Stimulated activated CD8-positive, alpha-beta memory T cell treated with anti-CD3 and anti-CD28 coated beads, Interleukin-7, amount 100 ng/mL, for 48 hours (primary cell): ENCODE data around the gene PCIF1.
A peak's percentile ranks its signal among the peaks of the same experiment; 100 is the strongest.
"Not testable (repeated sequence)": the region's sequence is repeated elsewhere in the genome, so short reads cannot be mapped to it uniquely, and the experiment has no call there.

Experiments
- DNase-seq, 2 donors: peaks; one replicate each; pipeline ENCODE4 v3.0.0-alpha.2; 2020; ENCODE audit warnings: low read depth in 1 of 2; ENCODE audit errors: extremely low read depth in 1 of 2

PCIF1 gene

DNA sequence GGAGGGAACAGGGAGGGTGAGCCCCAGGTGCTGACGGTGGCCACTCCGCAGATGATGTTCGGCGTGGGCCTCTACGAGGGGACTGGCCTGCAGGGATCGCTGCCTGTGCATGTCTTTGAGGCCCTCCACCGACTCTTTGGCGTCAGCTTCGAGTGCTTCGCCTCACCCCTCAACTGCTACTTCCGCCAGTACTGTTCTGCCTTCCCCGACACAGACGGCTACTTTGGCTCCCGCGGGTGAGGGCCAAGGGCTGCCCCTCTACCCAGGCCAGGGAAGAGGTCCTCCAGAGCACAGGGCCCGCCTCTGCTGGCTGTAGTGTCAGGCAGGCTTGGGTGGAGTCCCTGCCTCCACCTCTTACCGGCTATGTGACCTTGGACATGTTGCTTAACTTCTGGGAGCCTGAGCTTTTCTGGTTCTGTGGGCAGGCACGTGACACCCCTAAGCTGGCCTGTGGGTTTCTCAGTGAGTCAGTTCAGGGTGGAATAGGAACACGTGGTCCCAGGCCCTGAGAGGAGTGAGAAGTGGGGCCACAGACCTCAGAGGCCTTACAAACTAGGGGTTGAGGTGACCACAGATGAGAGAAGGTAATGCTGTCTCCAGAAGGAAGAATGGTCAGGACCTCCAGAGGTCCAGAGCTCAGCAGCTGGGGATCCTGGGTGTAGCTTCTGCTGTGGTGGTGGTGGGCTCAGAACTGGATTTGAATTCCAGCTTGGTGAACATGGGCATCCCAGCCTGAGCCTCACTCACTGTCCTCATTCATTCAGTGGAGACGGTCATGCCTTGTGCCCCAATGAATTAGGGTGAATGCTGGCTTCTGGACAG lies 11.9 kb downstream of the PCIF1 start:
- peak; percentile 34 to 48 for DNase-seq

DNA sequence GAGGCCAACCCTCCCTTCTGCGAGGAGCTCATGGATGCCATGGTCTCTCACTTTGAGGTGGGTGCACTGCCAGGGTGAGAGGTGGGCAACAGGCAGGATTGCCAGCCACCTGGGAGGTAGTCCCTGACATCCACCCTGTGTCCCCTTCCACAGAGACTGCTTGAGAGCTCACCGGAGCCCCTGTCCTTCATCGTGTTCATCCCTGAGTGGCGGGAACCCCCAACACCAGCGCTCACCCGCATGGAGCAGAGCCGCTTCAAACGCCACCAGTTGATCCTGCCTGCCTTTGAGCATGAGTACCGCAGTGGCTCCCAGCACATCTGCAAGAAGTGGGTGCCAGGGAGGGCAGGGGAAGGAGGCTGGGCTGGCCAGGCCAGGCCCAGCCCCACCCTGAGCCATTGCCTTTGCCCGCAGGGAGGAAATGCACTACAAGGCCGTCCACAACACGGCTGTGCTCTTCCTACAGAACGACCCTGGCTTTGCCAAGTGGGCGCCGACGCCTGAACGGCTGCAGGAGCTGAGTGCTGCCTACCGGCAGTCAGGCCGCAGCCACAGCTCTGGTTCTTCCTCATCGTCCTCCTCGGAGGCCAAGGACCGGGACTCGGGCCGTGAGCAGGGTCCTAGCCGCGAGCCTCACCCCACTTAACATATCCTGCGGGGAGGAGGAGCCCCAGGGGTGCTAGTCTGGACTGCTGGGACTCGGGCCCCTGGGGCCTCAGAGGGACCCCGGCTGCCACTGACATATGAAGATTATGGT lies 12.8 kb downstream of the PCIF1 start:
- DNase-seq: no peak

DNA sequence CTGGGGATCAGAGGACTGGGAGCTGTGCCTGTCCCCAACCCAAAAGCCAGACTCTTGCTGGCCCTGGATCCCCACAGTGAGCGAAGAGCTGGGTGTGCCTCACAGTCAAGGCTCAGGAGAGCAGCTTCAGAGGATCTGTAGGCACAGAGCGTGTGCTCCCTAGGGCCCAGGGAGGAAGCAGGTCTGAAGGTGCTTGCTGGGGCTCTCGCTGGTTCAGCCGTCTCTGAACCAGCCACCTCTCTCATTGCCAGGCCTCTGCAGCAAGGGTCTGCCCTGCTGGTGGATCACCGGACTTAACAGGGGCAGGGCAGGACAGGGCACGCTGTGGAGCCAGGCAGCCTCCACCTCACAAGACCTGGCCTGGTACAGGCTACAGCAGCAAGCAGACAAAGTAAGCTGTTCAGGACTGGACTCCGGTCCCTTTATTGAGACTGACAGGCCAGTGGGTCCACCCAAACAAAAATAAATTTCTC lies 13.8 kb downstream of the PCIF1 start:
- no peak for DNase-seq

DNA sequence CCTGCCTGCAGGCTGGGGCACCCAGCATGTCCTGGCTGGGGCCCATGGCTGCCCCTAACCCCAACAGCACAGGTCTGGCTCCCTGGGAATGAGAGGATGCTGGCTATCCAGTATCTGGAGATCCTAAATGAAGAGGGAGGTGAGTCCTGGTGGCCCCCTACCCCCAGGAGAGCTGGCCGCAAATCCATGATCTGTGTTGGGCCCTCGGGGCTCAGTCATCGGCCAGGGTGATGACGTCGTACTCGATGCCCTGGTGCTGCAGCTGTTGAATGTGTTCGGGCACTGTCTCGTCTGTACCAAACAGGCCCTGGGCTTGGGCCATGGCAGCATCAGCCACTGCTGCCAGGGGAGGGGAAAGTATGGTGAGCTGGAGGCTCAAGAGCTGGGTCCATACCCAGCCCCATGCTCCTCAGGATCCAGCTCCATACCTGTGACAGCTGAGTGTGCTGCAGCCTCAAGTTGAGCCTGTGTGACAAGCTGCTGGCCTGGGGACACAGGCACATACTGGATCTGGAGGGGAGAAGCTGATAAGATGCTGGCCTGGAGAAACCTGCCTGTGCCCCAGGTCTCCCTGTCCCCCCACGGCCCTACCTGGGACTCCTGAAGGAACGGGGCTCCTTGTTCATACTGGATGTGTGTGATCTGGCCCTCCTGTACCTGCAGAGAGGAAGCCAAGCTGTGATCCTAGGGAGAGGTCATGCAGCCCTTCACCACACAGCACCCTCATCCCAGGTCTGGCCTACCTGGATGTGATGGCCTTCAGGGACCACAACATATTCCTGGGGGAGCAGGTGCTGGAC lies 14.5 kb downstream of the PCIF1 start:
- no peak for DNase-seq

DNA sequence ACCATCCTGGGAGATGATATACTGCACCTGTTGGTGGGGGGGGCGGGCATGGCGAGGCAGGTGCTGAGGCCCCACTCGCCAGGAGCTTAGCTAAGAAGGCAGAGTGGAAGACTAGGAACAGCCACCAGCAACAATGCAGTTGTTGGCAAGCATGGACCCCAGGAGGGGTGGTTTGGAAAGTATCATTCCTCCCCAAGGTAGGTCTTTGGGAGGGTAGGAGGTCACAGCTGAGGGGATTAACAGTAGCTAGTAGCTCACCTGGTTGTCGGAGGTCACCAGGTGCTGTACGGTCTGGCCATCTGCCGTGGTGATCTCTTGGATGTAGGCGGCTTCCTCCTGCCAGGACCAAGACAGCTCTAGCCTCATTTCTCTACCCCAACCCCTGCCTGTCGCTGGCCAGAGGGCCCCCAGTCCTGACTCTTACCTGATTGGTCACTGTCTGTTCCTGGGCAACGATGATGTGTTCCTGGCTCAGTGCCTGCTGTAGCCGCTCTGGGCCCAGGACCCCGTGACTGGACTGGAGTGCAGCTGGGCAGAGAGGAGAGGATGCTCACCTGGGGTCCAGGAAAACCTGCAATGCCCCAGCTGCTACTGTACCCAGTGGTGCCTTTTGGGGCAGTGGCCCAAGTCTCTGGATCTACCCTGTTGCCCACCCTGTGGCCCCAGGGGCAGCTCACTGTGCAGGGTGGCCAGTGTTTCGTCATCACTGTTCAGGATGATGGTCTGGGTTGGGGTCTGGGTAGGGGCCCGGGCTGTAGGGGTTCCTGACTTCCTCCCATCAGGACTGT lies 15.3 kb downstream of the PCIF1 start:
- DNase-seq: no peak

DNA sequence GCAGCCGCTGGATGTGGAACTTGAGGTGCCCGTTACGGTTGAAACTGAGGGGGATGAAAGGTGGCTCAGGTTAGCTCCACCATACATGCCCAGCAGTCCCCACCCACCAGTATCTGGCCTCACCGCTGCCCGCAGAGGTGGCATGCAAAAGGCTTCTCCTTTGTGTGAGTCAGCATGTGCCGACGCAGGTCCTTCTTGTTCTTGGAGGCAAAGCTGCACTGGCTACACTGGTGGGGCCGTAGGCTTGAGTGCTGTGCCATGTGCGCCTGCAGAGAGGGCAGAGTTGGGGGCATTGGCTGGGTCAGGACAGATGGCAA lies 15.8 kb downstream of the PCIF1 start:
- no peak for DNase-seq

DNA sequence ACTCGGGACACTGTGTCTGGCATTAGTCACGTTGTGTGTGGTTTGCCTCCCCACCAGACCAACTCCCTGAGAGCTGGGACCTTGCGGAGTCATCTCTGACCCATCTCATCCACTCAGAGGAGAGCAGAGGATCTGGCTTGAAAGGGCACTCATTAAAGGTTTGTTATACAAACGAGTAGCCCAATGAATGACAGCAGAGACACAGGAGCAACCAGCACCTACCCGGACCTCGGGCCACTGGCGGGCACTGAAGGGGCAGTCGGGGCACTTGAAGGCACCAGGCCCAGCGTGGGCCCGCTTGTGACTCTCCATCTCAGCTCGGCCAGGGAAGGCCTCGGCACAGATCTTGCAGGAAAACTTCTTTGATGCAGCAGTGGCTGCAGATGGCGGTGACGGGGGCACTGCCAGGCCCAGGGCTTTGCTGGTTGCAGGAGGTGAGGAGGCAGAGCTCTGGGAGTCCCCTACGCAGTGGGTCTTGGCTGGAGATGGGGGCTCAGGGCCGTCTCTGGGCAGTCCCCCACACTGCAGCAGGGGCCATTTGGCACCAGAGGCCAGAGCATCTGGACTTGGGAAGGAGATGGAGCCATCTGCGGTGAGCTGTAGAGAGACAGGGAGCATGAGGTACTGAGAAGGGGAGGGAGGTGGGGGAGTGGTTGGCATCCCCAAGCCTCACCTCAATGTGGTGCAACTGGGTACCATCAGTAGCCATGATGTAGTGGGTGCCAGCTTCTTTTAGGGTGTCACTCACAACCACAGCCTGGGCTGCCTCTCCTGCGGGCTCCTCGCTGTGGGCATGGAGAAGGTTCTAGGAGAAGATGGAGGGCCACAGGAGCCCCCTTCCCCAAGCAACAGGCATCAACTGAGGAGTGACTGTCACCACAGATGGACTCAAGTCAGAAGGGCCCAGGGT lies 17.7 kb downstream of the PCIF1 start:
- no peak for DNase-seq

DNA sequence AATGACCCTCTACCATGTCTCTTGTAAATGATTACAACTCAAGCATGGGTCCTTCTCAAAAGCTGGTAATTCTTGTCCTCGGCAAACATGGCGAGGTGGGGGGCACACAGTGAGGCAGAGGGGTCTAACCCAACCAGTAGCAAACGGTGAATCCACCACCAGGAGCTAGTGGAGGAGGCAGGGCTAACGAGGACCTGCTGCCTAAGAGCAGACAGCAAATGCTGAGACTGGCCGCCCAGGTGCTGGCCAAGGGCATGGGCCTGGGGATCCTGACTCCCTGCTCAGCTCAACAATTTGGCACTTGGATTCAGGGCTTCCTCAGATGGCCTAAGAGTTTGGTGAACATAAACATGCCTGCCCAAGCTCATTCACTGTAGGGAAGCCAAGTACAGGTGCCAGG lies 18.4 kb downstream of the PCIF1 start:
- no peak for DNase-seq

DNA sequence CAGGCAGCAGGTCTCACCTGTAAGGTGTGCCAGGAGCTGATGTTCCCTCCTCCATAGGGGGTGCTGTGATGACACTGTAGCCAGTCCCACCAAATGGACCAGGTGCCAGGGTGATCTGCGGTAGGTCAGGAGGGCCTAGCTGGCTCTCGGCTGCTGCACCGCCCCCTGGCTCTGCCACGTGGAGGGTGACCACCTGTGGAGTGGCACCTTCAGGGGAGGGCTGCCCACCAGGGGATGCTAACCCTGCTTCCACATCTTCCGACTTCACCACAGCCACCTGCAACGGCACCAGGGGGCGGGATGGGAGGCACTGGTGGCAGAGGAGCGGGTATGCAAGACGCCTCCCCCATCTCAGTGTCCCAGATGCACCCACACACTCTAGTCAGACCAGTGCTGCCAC lies 19.2 kb downstream of the PCIF1 start:
- no peak for DNase-seq

DNA sequence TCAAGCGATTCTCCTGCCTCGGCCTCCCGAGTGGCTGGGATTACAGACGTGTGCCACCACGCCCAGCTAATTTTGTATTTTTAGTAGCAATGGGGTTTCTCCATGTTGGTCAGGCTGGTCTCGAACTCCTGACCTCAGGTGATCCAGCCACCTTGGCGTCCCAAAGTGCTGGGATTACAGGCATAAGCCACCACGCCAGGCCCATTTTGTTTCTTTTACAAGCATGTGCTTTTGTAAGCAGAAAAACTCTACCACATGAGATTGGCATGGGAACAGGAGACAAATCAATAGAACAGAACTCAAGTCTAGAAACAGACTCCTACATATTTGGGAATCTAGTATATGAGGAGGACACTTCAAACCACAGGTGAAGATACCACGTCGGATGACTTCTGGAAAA lies 21.8 kb downstream of the PCIF1 start:
- not testable (repeated sequence) for DNase-seq

DNA sequence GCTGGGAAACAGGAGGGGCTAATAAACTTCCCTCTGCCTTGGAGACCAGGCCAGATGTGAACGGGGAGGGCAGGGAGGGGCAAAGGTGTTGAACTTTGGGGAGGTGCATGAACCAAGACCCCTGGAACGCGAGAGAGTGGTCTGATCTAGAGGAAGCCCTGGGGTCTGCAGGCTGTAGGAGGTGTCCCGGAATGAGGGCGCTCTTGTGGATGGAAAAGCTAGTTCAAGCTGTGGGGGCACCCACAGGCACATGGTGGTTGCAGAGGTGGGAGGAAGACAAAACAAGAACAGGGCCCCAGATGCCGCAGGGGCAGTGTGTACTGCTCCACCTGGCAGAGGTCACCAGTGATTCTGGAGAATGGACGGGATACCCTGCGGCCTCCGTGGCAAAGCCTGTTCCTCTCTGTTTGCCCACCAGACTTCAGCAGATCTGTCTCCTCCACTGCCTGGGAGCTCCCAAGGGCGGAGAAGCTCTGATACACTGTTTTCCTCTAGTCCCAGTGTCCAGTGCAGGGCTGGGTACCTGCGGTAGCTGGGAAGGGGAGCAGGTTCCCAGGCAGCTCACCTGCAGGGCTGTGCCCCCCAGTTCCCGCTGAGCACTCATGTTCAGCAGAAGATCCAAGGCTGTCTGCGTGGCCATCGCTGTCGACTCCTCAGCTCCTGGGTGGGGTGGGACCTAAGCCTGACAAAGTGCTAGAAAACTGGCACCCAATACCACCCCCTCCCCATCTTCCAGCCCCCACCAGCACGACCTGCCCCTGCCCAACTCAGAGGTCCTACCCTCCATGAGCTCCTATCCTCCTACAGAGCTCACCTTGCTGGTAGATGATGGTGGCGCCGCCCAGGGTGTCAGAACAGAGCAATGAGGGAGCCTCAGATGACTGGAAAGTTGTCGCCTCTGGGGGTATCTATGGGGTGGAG lies 22.8 kb downstream of the PCIF1 start:
- no peak for DNase-seq

DNA sequence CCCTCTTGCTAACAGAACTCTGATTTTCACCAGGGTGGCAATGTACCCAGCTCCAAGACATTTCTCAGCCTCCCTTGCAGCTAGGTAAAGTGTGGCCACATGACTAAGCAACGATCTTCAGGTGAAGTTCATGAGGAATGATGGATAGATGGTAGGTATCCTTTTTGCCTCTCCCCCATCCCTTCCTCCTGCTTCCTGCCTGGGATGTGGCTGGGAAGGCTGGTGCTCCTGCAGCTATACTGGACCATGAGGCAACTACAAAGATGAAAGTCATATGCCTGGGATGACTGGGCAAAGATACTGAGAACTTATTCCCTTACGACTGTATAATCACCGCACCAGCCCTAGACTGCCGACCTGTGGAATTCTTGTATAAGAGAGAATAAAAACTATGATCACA lies 24.1 kb downstream of the PCIF1 start:
- no peak for DNase-seq

DNA sequence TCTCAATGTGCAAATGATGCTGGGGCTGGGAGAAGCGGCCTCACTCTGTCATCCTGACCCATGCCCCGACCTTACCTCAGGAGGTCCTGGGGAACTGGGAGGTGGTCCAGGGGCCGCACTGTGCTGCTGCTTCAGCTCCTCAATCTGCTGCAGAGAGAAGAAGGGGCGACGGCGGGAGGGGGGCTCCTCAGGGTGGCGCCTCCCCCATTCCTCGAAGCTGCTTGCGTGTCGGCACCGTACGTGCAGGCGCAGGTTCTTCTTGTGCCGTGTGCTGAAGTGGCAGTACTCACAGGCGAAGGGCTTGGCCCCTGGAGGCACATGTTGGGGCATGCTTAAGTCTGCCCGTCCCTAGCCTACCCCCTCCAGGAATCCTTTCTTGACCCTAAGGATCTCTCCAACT lies 24.6 kb downstream of the PCIF1 start:
- no peak for DNase-seq

DNA sequence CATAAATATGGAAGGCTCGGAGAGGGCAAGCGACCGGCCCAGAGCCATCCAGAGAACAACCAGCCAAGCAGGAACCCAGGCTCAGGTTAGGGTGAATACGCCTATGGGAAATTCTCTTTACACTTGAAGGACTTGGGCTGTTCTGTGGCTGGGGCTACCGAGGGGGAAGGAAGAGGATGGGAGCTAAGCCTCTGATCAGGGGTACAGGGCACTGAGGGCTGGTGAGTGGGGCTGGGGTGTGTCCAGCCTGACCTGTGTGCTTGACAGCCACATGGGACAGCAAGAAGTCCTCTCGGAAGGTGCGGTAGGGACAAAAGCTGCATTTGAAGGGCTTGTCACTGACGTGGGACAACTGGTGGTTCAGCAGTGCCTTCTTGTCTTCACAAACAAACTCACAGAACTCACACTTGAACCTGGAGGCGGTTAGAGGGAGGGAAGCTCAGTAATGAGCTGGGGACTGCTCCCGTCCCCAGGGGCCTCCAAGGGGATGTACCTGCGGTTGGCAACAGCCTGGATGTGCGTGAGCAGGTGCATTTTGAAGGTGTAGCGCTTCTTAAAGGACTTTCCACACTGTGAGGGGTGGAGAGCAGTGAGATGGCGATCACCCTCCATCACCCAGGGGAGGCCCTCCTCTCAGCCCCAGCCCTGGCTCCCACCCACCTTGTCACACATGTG lies 25.6 kb downstream of the PCIF1 start:
- no peak for DNase-seq

DNA sequence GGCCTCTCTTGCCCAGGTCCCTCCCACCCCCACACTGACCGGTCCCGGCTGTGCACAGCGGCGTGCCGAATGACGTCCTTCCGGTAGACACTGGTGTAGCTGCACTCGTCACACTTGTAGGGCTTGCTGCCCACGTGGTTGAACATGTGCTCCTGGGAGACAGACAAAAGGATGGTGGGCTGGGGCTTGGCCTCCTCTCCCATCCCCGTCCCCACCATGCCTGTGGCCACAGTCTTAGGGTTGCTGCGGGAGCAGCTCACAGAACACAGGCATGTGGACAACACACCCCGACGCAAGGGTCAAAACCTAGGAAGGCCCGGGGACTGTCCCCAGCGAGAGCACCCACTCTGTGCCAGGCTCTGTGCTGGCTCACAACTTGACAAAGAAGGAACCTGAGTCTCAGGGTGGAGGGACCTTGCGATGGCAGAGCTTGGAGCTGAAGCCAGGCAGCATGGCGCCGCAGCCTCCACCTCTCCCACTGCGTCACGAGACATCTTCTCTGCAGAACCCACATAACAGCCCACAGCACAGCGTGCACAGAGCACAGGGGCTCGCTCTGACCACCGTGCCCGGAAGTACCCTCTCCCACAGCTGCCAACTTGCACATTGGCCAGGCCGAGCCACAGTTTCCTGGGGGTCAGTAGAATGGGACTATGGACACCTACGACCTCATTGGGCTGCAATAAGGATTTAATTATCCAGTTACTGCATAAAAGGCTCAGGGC lies 27.7 kb downstream of the PCIF1 start:
- DNase-seq: no peak

DNA sequence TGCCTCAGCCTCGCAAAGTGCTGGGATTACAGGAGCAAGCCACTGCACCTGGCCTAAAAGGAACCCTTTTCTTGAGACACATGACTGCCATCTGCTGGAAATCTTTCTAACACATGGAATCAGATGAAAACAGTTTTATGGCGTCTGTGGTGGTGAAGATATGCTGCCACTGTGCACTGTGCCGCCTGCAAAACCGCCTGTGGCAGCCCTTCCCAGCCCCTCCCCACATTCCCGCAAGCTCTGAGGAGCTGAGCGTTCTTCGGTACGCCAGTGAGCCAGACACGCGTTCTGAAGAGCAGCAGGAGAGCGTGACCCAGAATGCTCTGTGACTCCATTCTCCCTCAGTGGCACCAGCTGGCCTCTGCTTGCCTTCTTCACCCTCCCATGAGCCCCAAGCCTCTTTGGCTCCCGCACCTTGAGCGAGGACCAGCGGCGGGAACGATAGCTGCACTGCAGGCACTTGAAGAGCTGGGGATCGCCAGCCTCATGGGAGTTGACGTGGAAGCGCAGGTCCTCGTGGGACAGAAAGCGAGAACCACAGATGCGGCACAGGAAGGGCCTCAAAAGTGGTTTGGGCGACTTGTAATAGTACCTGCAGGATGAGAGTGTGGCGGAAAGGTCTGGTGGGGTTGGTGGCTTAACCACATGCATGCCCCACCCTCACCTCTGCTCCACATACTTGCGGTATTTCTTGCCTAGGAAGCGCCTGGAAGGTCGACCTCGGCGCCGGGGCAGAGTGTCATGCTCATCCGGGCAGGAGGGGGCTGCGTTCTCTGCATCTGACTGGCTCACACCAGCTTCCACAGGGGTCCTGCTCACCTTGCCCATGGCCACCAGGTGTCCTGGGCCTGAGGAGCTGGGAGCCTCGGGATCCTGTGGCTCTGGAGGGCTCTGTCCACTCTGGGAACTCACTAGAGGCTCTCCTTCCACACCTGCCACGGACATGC lies 28.8 kb downstream of the PCIF1 start:
- DNase-seq: no peak
